ENCODE data around the gene FRMD4A. TPM values are rescaled to one million over a fixed set of nuclear protein-coding genes. Genes with fewer than 3 reads are reported as not detected.

The FRMD4A gene
- polyA plus RNA-seq, 1 donor (not counting 4 experiments of a cell fraction or from before 2014, with no cell fraction given) = 12.9 TPM

- Histone ChIP-seq H3K9ac (ENCODE audit: control insufficient read depth, extremely low read depth, insufficient read depth, low read length) (no peak overlapping the region), H2AFZ (ENCODE audit: control insufficient read depth, low read length) (no peak overlapping the region), H3K27me3 (ENCODE audit: control insufficient read depth, extremely low read depth, insufficient read depth, low read length) (peaks cover 12% of the 10 kb centered on the region), H3K79me2 (ENCODE audit: control insufficient read depth, insufficient read depth, low read length) (no peaks in the 10 kb centered on the region), H4K20me1 (ENCODE audit: control insufficient read depth, extremely low read depth, insufficient read depth, low read length) (no peaks in the 10 kb centered on the region), H3K9me3 (ENCODE audit: control insufficient read depth, low read depth, low read length) (no peaks in the 10 kb centered on the region), H3K27ac (ENCODE audit: control insufficient read depth, insufficient read depth, low read length) (no peak overlapping the region), H3K9me1 (ENCODE audit: control insufficient read depth, extremely low read depth, insufficient read depth, low read length) (no peaks in the 10 kb centered on the region), H3K4me3 (ENCODE audit: control insufficient read depth in 2 of 3, extremely low read depth in 1 of 3, insufficient read depth in 2 of 3, low read depth in 1 of 3, low read length in 3 of 3) (no peak overlapping the region), H3K4me2 (ENCODE audit: control insufficient read depth, extremely low read depth, insufficient read depth, low read depth, low read length) (no peak overlapping the region), H3K4me1 (ENCODE audit: control insufficient read depth, extremely low read depth, insufficient read depth, low read length) (no peaks in the 10 kb centered on the region), H3K36me3 (ENCODE audit: control insufficient read depth in 2 of 2, extremely low read depth in 1 of 2, insufficient read depth in 2 of 2, low read length in 2 of 2) (no peaks in the 10 kb centered on the region)
- no peak for TF ChIP-seq EZH2 (IDR thresholded peaks at IDR 0.05; ENCODE audit: low read length)
- FAIRE-seq = no peak
- no peak for DNase-seq (ENCODE audit: low read depth, low spot score)
- dilution Hi-C loops (cut with MboI; ENCODE audit: extremely low pct_ligation_motif_present, low sequenced_read_pairs) = no loop called here
These were observed 31.2 kb downstream of the FRMD4A start for GRCh38 chr10:14299556-14299955.

GRCh38 chr10:14296065-14296709 lies 34.5 kb downstream of the FRMD4A start:
- Histone ChIP-seq H4K20me1 (ENCODE audit: control insufficient read depth, extremely low read depth, insufficient read depth, low read length) (no peaks in the 10 kb centered on the region), H3K9me1 (ENCODE audit: control insufficient read depth, extremely low read depth, insufficient read depth, low read length) (no peaks in the 10 kb centered on the region), H3K4me1 (ENCODE audit: control insufficient read depth, extremely low read depth, insufficient read depth, low read length) (no peaks in the 10 kb centered on the region), H3K27me3 (ENCODE audit: control insufficient read depth, extremely low read depth, insufficient read depth, low read length) (peaks cover 12% of the 10 kb centered on the region), H3K27ac (ENCODE audit: control insufficient read depth, insufficient read depth, low read length) (no peak overlapping the region), H2AFZ (ENCODE audit: control insufficient read depth, low read length) (no peak overlapping the region), H3K4me3 (ENCODE audit: control insufficient read depth in 2 of 3, extremely low read depth in 1 of 3, insufficient read depth in 2 of 3, low read depth in 1 of 3, low read length in 3 of 3) (no peak overlapping the region), H3K4me2 (ENCODE audit: control insufficient read depth, extremely low read depth, insufficient read depth, low read depth, low read length) (no peak overlapping the region), H3K9ac (ENCODE audit: control insufficient read depth, extremely low read depth, insufficient read depth, low read length) (no peak overlapping the region), H3K36me3 (ENCODE audit: control insufficient read depth in 2 of 2, extremely low read depth in 1 of 2, insufficient read depth in 2 of 2, low read length in 2 of 2) (no peaks in the 10 kb centered on the region), H3K79me2 (ENCODE audit: control insufficient read depth, insufficient read depth, low read length) (no peaks in the 10 kb centered on the region), H3K9me3 (ENCODE audit: control insufficient read depth, low read depth, low read length) (no peaks in the 10 kb centered on the region)
- dilution Hi-C loops (cut with MboI; ENCODE audit: extremely low pct_ligation_motif_present, low sequenced_read_pairs) = no loop called here
- no peak for FAIRE-seq
- no peak for TF ChIP-seq CTCF (optimal IDR thresholded peaks at IDR 0.05 in 1 of 3, IDR thresholded peaks at IDR 0.05 in 1 of 3, conservative IDR thresholded peaks at IDR 0.05 in 1 of 3; ENCODE audit: extremely low read depth in 1 of 3, insufficient read depth in 2 of 3, low read length in 3 of 3)
- DNase-seq (ENCODE audit: low read depth, low spot score) = no peak
